HG02840 (cell line): Measurements from ENCODE around the gene ZNF180.
A peak's percentile ranks its signal among the peaks of the same experiment; 100 is the strongest.
"Not testable (repeated sequence)": the region's sequence is repeated elsewhere in the genome, so short reads cannot be mapped to it uniquely, and the experiment has no call there.

Experiments
- ATAC-seq: cut with Tn5 transposase; IDR thresholded peaks from one replicate; pipeline ENCODE4 v1.9.1; 2021; ENCODE audit warnings: mild to moderate bottlenecking, moderate library complexity, moderate number of reproducible peaks; ENCODE audit not compliant: unreplicated experiment, low FRiP score

The ZNF180 gene

GRCh38 chr19:44499962-44500949 is at the start of gene ZNF180:
Gene ZNF180, minus strand, starts transcription at chr19:44500522. Its CDS starts 3,188 bp downstream, at chr19:44497334.
- ATAC-seq, result peak; percentile 93

GRCh38 chr19:44549507-44549906 is 49.2 kb upstream of the ZNF180 start:
- ATAC-seq, result no peak

DNA sequence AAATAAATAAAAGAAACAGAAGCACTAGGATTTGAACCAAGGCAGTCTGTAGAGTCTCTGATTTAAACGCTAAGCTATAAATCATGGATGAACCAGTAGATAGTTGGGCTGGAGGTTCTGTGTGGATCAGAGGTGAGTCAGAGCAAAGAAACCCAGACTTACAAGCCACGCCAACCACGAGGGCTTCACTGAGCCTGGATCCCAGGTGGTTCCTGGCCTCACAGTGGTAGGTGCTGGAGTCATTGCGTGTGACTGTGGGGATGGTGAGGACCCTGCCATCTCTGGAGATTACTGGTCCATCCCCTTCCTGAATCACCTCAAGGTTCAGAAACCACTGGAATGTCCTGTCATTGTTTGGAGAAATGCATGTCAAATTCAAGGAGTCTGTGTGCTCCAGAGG is 48.4 kb upstream of the ZNF180 start:
- no peak for ATAC-seq

- ATAC-seq, result no peak
These were observed 43.7 kb upstream of the ZNF180 start for GRCh38 chr19:44544031-44544430.

- no peak for ATAC-seq
These were observed 42.3 kb upstream of the ZNF180 start for GRCh38 chr19:44542671-44543070.

GRCh38 chr19:44540736-44541135 is 40.4 kb upstream of the ZNF180 start:
- ATAC-seq, result no peak

- ATAC-seq, result no peak
These were observed 39.7 kb upstream of the ZNF180 start for GRCh38 chr19:44539991-44540390.

- ATAC-seq, result no peak
These were observed 39.0 kb upstream of the ZNF180 start for GRCh38 chr19:44539236-44539826.

GRCh38 chr19:44535361-44535760 is 35.0 kb upstream of the ZNF180 start:
- not testable (repeated sequence) for ATAC-seq

DNA sequence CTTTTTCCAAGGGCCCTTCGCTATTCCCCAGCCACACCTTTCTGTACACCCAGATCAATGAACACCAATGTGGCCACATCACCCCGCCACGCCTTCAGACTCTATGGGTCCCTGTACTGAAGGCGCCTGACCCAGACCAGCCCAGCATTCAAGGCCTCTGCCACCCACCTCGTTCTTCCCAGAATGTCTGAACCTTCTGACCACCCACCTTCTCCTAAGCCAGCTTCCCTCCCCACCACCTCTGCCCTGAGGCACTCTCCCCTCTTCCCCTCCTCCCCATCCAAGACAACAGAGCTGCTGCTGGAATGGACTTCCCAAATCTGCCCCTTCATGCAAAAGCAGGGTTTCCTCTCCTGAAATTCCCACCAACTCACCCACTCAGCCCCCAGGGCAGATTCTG is 32.5 kb upstream of the ZNF180 start:
- no peak for ATAC-seq

DNA sequence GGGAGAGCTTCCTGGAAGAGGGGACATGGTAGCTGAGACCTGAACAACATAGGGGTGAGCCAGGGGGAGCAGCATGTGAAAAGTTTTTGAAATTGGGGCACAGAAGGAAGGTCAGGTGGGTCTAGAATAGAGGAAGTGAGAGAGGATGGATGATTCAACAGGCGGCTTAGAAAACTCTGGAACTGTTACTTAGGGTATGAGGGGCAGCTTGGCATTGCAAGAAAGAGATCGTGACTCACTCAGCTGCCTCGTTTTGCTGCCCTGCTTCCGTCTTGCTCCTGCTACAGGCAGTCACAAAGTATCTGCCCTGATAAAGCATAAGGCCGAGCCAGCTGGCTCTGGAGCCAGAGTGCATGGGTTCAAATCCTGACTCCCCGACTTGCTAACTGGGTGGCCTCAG is 30.5 kb upstream of the ZNF180 start:
- no peak for ATAC-seq

DNA sequence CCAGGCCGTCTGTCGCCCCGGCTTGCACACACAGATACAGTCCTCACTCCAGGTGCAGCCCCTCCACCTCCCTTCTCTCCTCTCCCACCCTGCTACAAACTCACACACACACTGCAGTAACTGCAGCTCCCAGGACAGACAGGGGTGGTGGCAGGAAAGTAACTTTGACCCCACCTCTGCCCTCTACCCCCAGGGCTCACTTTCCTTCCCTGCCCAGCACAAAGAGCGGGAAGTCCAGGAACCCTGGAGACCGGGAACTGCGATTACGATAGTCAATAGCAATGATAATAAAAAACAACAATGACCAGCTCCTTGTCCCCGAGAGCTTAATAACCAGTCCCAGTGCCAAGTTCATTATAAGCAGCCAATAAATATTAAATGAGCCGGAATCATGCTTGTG is 29.2 kb upstream of the ZNF180 start, which contains the start of gene CEACAM20:
Gene CEACAM20, minus strand, starts transcription at position 140 of the 400 bp plus-strand sequence. CDS start 166 bp downstream, outside the sequence.
- ATAC-seq, result no peak

GRCh38 chr19:44527554-44527953 is 27.2 kb upstream of the ZNF180 start:
- no peak for ATAC-seq

DNA sequence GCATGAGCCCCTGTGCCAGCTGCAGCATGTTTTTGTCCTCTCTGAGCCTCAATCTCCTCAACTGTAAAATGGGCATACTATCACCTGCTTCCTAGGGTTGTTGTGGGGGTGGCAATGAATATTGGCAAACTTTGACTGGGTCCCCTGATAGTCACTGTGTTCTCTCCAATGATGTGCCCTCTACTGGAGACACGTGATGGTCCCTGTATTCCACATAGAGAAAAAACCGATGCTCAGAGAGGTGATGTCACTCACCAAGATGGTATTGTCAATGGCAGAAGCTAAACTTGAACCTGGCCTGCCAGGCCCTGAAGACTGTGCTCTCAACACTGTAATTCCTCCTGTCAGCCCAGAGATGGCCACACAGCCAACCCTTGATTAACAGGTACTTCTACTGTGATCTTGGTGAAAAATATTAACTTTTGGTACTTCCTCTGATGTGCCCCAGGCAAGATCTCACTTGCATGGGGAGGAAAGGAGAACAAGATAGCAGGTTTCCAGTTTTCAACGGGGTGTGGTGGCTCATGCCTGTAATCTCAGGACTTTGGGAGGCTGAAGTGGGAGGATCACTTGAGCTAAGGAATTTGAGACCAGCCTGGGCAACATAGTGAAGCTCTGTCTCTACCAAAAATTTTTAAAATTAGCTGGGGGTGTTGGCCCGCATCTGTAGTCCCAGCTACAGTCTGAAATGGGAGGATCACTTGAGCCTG is 25.6 kb upstream of the ZNF180 start:
- ATAC-seq, result no peak

DNA sequence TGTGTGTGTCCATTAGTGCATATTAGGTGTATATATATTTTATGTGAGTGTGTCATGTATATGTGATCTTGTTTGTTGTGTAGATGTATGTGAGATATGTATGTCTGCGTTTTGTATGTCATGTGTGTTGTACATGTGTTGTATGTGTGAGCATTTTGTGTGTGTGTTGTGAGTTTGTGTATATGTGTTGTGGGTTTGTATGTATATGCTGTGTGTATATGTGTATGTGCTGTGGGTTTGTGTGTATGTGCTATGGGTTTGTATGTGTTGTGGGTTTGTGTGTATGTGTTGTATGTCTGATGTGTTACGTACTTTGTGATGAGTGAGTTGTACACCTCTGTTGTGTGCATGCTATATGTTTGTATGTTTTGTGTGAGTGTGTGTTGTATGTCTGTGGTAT is 21.0 kb upstream of the ZNF180 start:
- no peak for ATAC-seq

GRCh38 chr19:44517146-44517545 is 16.8 kb upstream of the ZNF180 start:
- no peak for ATAC-seq

DNA sequence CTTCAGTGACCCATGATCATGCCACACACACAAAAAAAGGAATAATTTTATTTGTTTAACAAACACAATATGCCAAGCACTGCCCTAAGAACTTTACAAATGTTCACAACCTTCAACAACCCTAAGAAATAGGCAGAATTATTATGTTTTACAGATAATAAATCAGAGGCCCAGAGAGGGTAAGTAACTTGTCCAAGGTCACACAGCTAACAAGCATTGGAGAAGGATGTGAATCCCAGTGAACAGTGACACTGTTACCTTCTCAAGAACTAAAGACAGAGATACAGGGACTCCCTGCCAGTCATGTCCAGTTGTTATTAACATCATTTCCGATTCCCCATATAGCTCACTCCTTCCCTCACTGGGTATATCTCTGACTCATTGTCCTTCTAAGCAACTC is 15.6 kb upstream of the ZNF180 start:
- ATAC-seq, result no peak

- ATAC-seq, result no peak
These were observed 14.7 kb upstream of the ZNF180 start for GRCh38 chr19:44515031-44515430.

DNA sequence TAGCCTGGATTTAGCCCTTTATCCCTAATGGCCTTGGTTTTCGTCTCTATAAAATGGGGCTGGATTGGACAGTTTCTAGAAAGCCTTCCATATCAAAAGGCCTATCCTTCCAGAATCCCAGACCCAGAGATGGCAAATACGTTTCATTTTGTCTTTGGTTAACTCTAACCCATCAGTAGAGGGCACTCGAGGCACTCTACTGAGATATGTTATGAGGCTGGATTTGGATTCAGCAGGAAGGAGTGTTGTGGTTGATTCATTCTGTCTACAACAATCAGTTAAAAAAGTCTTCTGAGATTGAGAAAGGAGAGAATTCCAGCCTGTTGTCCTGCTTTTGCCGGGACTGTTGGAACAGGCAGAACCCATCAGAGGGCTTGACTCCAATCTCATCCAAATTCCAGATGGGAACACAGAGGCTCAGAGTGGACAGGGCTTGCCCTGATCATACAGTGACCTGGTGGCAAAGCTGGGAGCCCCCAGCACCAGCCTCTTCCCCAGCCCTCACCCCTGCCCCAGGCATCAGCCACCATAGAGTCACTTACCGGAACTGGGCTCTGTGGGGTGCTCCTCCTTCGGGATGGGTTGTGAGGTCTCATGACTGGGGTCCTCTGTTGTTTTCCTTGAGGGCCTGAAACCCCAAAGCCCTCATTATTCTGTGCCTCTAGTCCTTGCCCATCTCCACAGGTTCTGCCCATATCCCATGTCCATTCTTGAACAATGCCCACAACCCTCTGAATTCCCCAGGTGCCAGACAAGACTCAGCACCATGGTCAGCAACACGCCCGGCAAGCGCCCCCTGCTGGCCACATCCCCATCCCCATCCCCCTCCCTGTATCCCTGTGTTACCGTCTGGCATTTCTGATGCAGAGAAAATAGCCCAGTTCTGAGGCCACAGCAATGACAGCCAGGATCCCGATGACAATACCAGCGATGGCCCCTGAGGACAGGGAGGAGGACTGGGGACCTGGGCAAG is 12.3 kb upstream of the ZNF180 start:
- no peak for ATAC-seq

GRCh38 chr19:44509478-44509877 is 9.2 kb upstream of the ZNF180 start:
- ATAC-seq, result no peak
